Right cardiac atrium (tissue), 5 donors: ENCODE results near the gene GPATCH3. TPM values are rescaled to one million over a fixed set of nuclear protein-coding genes. Genes with fewer than 3 reads are reported as not detected.
"Not testable (repeated sequence)": the region's sequence is repeated elsewhere in the genome, so short reads cannot be mapped to it uniquely, and the experiment has no call there.

Experiments
- ATAC-seq, 2 donors: fragments of 200-7000 bp; cut with Tn5 transposase; one replicate each; pipeline versions ENCODE4 v1.8.0 to v1.9.1; 2020; ENCODE audit warnings: moderate library complexity in 2 of 2, mild to moderate bottlenecking in 1 of 2
- DNase-seq, 3 donors: peaks; one replicate each; pipeline ENCODE4 v3.0.0-alpha.2; 2020
- H3K27ac ChIP-seq: one replicate; pipeline ENCODE4 v1.5.1; 2013; ENCODE audit warnings: mild to moderate bottlenecking, low read length, control low read depth, moderate library complexity
- H3K27me3 ChIP-seq: one replicate; pipeline ENCODE4 v1.6.1; 2013; ENCODE audit not compliant: control insufficient read depth, insufficient read depth
- H3K4me1 ChIP-seq: one replicate; pipeline ENCODE4 v1.6.1; 2013; ENCODE audit warnings: low read length; ENCODE audit not compliant: control insufficient read depth, insufficient read depth
- H3K4me3 ChIP-seq: one replicate; pipeline ENCODE4 v1.5.1; 2013; ENCODE audit warnings: low read length, control low read depth
- H3K9me3 ChIP-seq: one replicate; pipeline ENCODE4 v1.6.1; 2013; ENCODE audit warnings: low read length; ENCODE audit not compliant: control insufficient read depth
- WGBS: extraction: QIAGEN DNeasy Blood & Tissue Kit; methylation state at CpG from one replicate; pipeline ENCODE4 v1.1.7; 2013; 5-methylcytosine and 5-hydroxymethylcytosine counted together
- intact Hi-C, 4 donors: fragments of 100-400 bp; cut with DNase I; formaldehyde crosslinking; loops; one replicate each; pipeline versions ENCODE4 v1.11.0 to v1.14.0; 2022 to 2023
- polyA plus RNA-seq: library from polyadenylated mRNA; stranded (reverse); fragments of 200-250 nt; gene quantifications from one replicate; pipeline ENCODE4 v1.2.3, GENCODE V29; 2013
- total RNA-seq, 4 donors: library from RNA; stranded (reverse); fragmentation: NEBNext Ultra II Directional; extraction: Animal tissue kit (Norgen Biotek cat#: 25700); gene quantifications; one replicate each; pipeline ENCODE4 v1.2.1, GENCODE V29; 2021
- donor health status: healthy with polysubstance abuse.
- donor health status: DM: no; HTN: yes; CAD: no.
- donor health status: DM: no; HTN: no; CAD: no.
- donor health status: DM: no; HTN: yes; CAD: no; lungs with severe emphysema.
- donor health status: DM: yes; HTN: yes; CAD: no.

The GPATCH3 gene
- total and polyA plus RNA-seq, 5 donors: 6.0 to 11.7 (median 8.5) TPM

DNA sequence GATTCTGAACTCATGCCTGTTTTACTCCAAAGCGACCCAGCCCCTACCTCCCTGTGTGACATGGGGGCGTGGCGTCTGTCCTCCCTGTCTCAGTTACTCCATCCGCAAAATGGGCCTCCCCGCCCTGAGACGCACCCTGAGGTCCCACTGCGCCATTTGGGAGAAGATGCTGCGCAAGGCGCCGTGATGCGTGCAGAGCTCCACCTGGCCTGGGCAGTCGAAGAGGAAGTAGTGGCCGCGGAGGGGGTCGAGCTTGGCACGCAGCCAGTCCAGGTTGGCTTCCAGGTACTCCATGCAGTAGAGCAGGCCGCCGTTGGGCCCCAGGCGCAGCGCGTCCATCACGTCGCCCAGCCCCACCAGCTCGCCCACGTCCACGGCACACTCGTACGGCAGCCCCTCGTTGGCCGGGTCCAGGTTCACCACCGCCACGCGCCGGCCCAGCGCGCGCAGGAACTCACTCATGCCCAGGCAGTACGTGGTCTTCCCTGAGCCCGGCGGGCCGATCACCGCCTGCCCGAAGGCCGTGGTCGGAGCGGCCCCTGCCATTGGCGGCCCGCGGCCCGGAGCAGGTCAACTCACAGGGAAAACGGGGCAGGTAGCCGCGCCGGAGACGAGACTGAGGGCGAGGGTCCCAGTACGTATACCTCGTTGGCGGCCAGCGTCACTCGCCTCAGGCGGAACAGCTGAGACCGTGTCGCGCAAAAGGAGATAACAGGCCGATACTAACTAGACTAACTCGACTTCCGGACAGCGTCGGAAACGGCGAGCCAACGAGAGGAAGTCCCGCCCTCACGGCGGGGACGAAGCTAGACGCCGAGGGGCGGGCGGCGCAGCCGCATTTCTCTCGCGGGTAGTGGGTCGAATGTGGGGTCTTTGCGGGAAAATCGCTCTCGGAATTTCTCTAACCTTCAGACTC lies 10.5 kb downstream of the GPATCH3 start, which contains the start of gene GPN2:
GPN2 (minus strand) TSS at position 733 of the 916 bp plus-strand sequence; CDS start at position 546, 187 bp downstream.
- peak; percentile 94 for ATAC-seq
- peak within 1 kb of the TSS; percentile 89 for H3K27ac ChIP-seq
- H3K4me1 ChIP-seq: no peaks in the 10 kb centered on the region
- no peaks in the 10 kb centered on the region for H3K27me3 ChIP-seq
- DNase-seq: peak; percentile 77 to 92 (median 92)
- intact Hi-C loops: no loop called here
- H3K9me3 ChIP-seq: no peaks in the 10 kb centered on the region
- 1% methylated on average over 89 of the region's 89 CpGs for WGBS
- peak within 1 kb of the TSS; percentile 74 for H3K4me3 ChIP-seq

DNA sequence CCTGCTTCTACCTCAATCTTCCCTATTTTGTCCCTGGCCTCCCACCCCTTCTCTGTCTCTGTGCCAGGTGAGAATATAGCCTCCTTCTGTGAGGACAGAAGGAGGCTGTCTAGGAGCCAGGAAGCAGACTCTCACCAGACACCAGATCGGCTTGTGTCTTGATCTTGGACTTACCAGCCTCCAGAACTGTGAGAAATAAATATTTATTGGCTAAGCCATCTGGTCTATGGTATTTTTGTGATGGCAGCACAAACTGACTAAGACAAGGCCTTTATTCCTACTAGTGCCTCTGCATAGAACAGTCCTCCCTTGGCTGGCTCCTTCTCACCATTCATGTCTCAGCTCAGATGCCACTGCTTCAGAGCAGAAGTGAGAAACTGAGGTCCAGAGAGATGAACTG lies 12.0 kb downstream of the GPATCH3 start:
- H3K27ac ChIP-seq: no peak overlapping the region

DNA sequence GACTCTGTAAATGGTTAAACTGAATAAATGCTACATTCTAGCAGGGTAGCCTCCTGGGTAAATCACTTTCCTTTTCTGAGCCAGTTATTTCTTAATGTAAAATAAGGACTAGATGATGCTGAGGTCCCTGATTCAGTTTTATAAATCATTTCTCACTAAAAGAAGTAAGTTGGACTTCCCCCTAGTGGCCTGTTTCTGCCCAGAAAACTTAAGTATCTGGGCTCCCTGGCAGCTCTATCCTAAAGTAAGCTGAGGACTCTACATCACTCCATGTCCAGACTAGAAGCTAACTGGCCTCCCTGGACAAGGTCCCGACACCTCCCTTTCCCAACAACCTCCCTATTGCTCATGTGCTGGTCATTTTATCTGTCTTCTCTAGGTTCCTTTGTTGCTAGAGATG lies 13.1 kb downstream of the GPATCH3 start:
- Histone ChIP-seq H3K9me3 (no peaks in the 10 kb centered on the region), H3K27ac (no peak overlapping the region), H3K4me3 (no peak overlapping the region), H3K27me3 (no peaks in the 10 kb centered on the region), H3K4me1 (no peaks in the 10 kb centered on the region)
- WGBS: 81% methylated on average over 1 of the region's 1 CpG
- intact Hi-C loops: no loop called here
- ATAC-seq (no peak), DNase-seq (no peak)

More for the DNA sequence above, 12.0 kb downstream of the GPATCH3 start:
- H3K27me3 ChIP-seq: no peaks in the 10 kb centered on the region
- no peak overlapping the region for H3K4me3 ChIP-seq
- H3K4me1 ChIP-seq: no peaks in the 10 kb centered on the region
- intact Hi-C loops: no loop called here
- no peaks in the 10 kb centered on the region for H3K9me3 ChIP-seq
- DNase-seq: no peak
- ATAC-seq: no peak
- 94% methylated on average over 1 of the region's 1 CpG for WGBS

DNA sequence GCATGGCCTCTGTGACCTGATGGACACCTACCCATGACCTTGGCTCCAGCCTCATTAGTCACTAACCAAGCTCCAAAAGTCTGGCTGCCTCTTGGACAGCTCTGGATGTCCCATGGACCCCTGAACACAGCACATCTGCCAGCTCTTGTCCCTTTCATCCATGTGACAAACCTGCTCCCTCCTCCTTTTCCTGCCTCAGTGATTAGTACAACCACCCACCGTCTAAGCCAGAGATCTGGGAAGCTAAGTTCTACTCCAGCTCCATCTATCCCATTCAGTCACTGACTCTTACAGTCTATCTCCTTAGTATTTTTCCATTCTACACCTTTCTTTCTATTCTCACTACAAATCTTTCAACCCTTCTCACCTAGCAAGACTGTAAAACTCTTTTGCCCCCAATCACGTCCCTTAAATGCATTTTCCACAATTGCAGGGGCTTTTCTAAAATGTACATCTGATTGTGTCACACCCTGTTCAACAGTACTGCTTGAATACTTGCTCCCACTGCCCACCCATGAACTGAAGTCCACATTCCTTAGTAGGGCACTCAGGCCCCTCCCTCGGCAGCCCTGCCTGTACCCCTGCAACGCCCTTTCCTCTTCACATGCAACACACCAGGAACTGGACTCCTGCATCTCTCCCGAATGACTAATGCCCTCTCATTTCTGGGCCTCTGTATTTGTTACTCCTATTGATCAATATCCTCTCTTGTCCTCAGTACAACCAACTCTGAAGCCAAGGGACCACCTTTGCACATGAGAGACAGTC lies 17.4 kb downstream of the GPATCH3 start:
- no peak overlapping the region for H3K27ac ChIP-seq
- no peak for ATAC-seq
- no peak for DNase-seq
- no peaks in the 10 kb centered on the region for H3K27me3 ChIP-seq
- H3K4me1 ChIP-seq: no peaks in the 10 kb centered on the region
- intact Hi-C loops: no loop called here
- no peaks in the 10 kb centered on the region for H3K9me3 ChIP-seq
- no peak overlapping the region for H3K4me3 ChIP-seq
- WGBS: 87% methylated on average over 5 of the region's 5 CpGs

DNA sequence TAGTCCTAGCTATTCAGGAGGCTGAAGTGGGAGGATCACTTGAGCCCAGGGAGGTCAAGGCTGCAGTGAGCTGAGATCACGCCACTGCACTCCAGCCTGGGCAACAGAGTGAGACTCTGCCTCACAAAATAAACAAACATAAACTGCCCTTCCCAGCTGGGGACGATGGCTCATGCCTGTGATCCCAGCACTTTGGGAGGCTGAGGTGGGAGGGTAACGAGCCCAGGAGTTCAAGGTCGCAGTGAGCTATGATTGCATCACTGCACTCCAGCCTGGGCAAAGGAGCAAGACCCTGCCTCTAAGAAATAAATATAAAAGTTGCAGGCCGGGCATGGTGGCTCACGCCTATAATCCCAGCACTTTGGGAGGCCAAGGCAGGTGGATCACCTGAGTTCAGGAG lies 18.7 kb downstream of the GPATCH3 start:
- H3K27me3 ChIP-seq, DNase-seq, H3K27ac ChIP-seq, H3K4me3 ChIP-seq, intact Hi-C loops, H3K9me3 ChIP-seq, ATAC-seq, H3K4me1 ChIP-seq: not testable (repeated sequence)
- 90% methylated on average over 6 of the region's 6 CpGs for WGBS

- intact Hi-C loops: loop anchor here (5.0 to 10.0 kb wide), 3 partner anchors 65 to 275 kb away; no protein-coding TSS in a partner anchor
- 93% methylated on average over 4 of the region's 4 CpGs for WGBS
- no peak for DNase-seq
- no peak overlapping the region for H3K27ac ChIP-seq
- H3K4me3 ChIP-seq: no peak overlapping the region
- no peaks in the 10 kb centered on the region for H3K4me1 ChIP-seq
- H3K9me3 ChIP-seq: no peaks in the 10 kb centered on the region
- no peaks in the 10 kb centered on the region for H3K27me3 ChIP-seq
- ATAC-seq: no peak
Measured at GRCh38 chr1:26879793-26880192, 20.5 kb downstream of the GPATCH3 start.

- Histone ChIP-seq H3K4me3 (no peak overlapping the region), H3K9me3 (no peaks in the 10 kb centered on the region), H3K4me1 (no peaks in the 10 kb centered on the region), H3K27me3 (no peaks in the 10 kb centered on the region), H3K27ac (peak overlapping the region; percentile 40)
- no peak for DNase-seq
- ATAC-seq: no peak
- intact Hi-C loops: loop anchor here (5.0 to 10.0 kb wide), 3 partner anchors 63 to 273 kb away; no protein-coding TSS in a partner anchor
- 79% methylated on average over 2 of the region's 2 CpGs for WGBS
Measured at GRCh38 chr1:26877326-26877725, 22.9 kb downstream of the GPATCH3 start.

DNA sequence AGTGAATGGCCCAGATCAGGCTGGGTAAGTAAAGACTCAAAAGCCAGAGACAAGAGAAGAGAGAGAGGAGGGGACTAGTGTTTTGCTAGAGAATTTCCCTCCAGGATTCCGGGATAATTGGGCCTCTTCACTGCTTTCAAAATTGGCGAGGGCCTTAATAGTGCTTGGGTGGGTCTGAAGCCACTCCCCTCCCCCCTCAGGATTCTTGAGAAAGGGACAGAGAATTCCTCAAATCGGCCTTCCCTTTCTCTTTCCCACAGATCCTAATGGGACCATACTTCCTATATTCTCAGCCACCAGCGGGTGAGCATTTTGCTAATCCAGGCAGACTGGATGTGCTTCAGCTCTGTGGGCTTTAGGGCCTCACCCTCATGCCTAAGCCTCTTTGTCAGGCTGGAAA lies 25.4 kb downstream of the GPATCH3 start:
- Histone ChIP-seq H3K9me3 (no peaks in the 10 kb centered on the region), H3K4me3 (no peak overlapping the region), H3K4me1 (no peaks in the 10 kb centered on the region), H3K27me3 (no peaks in the 10 kb centered on the region), H3K27ac (no peak overlapping the region)
- intact Hi-C loops: loop anchor here (5.0 to 10.0 kb wide), 4 partner anchors 60 to 273 kb away; no protein-coding TSS in a partner anchor
- ATAC-seq: no peak
- DNase-seq: no peak
- WGBS: 60% methylated on average over 4 of the region's 4 CpGs

DNA sequence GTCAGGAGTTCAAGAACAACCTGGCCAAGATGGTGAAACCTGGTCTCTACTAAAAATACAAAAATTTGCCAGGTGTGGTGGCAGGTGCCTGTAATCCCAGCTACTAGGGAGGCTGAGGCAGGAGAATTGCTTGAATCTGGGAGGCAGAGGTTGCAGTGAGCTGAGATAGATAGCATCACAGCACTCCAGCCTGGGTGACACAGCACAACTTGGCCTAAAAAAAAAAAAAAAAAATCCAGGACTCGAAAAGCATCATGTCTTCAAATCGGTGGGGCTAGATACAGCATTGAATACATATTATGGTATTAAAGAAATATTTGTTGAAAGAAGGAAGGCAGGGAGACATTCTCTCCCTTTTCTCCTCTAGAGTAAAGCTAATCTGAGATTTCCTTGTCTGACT lies 27.2 kb downstream of the GPATCH3 start:
- H3K9me3 ChIP-seq, H3K4me3 ChIP-seq, ATAC-seq, H3K27me3 ChIP-seq, H3K4me1 ChIP-seq, H3K27ac ChIP-seq, DNase-seq: not testable (repeated sequence)
- intact Hi-C loops: loop anchor here (5.0 to 10.0 kb wide), 3 partner anchors 58 to 271 kb away; no protein-coding TSS in a partner anchor
- WGBS: 75% methylated on average over 2 of the region's 2 CpGs

- H3K4me1 ChIP-seq: peaks cover 2% of the 10 kb centered on the region
- under 1% methylated on average over 75 of the region's 75 CpGs for WGBS
Measured at GRCh38 chr1:26864610-26865480, 35.4 kb downstream of the GPATCH3 start.

More at GRCh38 chr1:26864610-26865480, 35.4 kb downstream of the GPATCH3 start:
- no peaks in the 10 kb centered on the region for H3K9me3 ChIP-seq
- H3K27me3 ChIP-seq: no peaks in the 10 kb centered on the region
- intact Hi-C loops: no loop called here
- ATAC-seq (peak; percentile 99), DNase-seq (peak; percentile 99)
- H3K27ac ChIP-seq: peak overlapping the region; percentile 100
- H3K4me3 ChIP-seq: peak overlapping the region; percentile 58
